OCI-LY7 (cell line): ENCODE data around the gene ZNF594.
"Not testable (repeated sequence)": the region's sequence is repeated elsewhere in the genome, so short reads cannot be mapped to it uniquely, and the experiment has no call there.

Experiments used
- EZH2phosphoT487 ChIP-seq: fragments of 200-600 bp; sonication (generic); IDR thresholded peaks from 2 replicates; pipeline ENCODE4 v1.6.1; 2018; ENCODE audit warnings: low read depth, borderline replicate concordance, mild to moderate bottlenecking, mixed run types, antibody characterized with exemption, low read length, moderate library complexity, mixed read lengths
- TF ChIP-seq, protein P1 (sequence below): fragments of 200-600 bp; sonication (generic); conservative IDR thresholded peaks from 2 replicates; pipeline ENCODE4 v1.5.1; 2014; ENCODE audit warnings: mild to moderate bottlenecking, antibody characterized with exemption, low read length, moderate library complexity, mixed read lengths

DNA sequence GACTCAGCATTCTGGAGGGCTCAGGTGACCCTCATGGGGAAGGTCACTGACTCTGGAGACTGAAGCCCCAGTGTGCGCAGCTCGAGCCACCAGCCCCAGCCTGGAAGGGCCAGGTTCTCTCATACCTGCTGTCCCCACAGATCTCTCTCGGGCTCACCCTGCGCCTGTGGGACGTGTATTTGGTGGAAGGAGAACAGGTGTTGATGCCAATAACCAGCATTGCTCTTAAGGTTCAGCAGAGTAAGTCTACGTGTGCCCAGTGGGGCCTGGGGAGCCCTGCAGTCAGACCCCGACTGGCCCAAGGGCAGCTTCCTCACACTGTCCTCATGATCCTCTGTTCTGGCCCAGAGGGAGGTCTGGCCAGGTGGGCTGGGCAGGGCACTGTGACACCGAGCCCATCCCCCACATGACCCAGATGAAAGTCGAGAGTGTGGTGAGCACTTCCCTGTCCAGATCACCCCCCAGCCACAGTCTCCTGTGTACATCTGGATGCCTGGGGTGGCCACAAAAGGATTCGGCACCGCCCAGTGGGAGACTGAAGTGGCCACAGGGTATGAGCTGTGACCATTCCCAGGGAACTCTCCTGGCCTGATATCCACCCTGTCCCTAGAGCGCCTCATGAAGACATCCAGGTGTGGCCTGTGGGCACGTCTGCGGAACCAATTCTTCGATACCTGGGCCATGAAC, 54.0 kb downstream of the ZNF594 start:
- TF ChIP-seq, protein P1, sequence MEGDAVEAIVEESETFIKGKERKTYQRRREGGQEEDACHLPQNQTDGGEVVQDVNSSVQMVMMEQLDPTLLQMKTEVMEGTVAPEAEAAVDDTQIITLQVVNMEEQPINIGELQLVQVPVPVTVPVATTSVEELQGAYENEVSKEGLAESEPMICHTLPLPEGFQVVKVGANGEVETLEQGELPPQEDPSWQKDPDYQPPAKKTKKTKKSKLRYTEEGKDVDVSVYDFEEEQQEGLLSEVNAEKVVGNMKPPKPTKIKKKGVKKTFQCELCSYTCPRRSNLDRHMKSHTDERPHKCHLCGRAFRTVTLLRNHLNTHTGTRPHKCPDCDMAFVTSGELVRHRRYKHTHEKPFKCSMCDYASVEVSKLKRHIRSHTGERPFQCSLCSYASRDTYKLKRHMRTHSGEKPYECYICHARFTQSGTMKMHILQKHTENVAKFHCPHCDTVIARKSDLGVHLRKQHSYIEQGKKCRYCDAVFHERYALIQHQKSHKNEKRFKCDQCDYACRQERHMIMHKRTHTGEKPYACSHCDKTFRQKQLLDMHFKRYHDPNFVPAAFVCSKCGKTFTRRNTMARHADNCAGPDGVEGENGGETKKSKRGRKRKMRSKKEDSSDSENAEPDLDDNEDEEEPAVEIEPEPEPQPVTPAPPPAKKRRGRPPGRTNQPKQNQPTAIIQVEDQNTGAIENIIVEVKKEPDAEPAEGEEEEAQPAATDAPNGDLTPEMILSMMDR: not testable (repeated sequence)
- TF ChIP-seq EZH2phosphoT487: not testable (repeated sequence)
